ENCODE results near the gene KRTAP19-1.
"Not testable (repeated sequence)": the region's sequence is repeated elsewhere in the genome, so short reads cannot be mapped to it uniquely, and the experiment has no call there.

Gene KRTAP19-1

GRCh38 chr21:30480145-30480544 lies at the start of gene KRTAP19-1:
Gene KRTAP19-1, minus strand, starts transcription at chr21:30480367. Its CDS starts 50 bp downstream, at chr21:30480317.
- H3K27me3 ChIP-seq (ENCODE audit: insufficient read depth, low read length), result no peaks in the 10 kb centered on the region
- no peaks in the 10 kb centered on the region for H3K36me3 ChIP-seq (ENCODE audit: insufficient read depth, low read length)
- no peak within 1 kb of the TSS for H2AFZ ChIP-seq (ENCODE audit: low read length, unreplicated experiment)
- H3K79me2 ChIP-seq (ENCODE audit: control insufficient read depth, insufficient read depth, low read length, unreplicated experiment), result no peaks in the 10 kb centered on the region
- H3K4me3 ChIP-seq (ENCODE audit: low read depth, low read length), result no peak within 1 kb of the TSS
- H3K27ac ChIP-seq (ENCODE audit: low read depth, low read length), result no peak within 1 kb of the TSS
- H3K4me1 ChIP-seq (ENCODE audit: control insufficient read depth, insufficient read depth, low read length, unreplicated experiment), result no peaks in the 10 kb centered on the region

GRCh38 chr21:30518876-30519275 lies 38.7 kb upstream of the KRTAP19-1 start:
- no peaks in the 10 kb centered on the region for H3K36me3 ChIP-seq (ENCODE audit: insufficient read depth, low read length)
- no peak overlapping the region for H3K4me3 ChIP-seq (ENCODE audit: low read depth, low read length)
- no peaks in the 10 kb centered on the region for H3K4me1 ChIP-seq (ENCODE audit: control insufficient read depth, insufficient read depth, low read length, unreplicated experiment)
- no peak overlapping the region for H2AFZ ChIP-seq (ENCODE audit: low read length, unreplicated experiment)
- no peaks in the 10 kb centered on the region for H3K79me2 ChIP-seq (ENCODE audit: control insufficient read depth, insufficient read depth, low read length, unreplicated experiment)
- no peak overlapping the region for H3K27ac ChIP-seq (ENCODE audit: low read depth, low read length)
- no peaks in the 10 kb centered on the region for H3K27me3 ChIP-seq (ENCODE audit: insufficient read depth, low read length)

GRCh38 chr21:30515681-30516080 lies 35.5 kb upstream of the KRTAP19-1 start:
- H3K27ac ChIP-seq (ENCODE audit: low read depth, low read length), result no peak overlapping the region
- H3K36me3 ChIP-seq (ENCODE audit: insufficient read depth, low read length), result no peaks in the 10 kb centered on the region
- no peaks in the 10 kb centered on the region for H3K27me3 ChIP-seq (ENCODE audit: insufficient read depth, low read length)
- no peak overlapping the region for H3K4me3 ChIP-seq (ENCODE audit: low read depth, low read length)
- H3K4me1 ChIP-seq (ENCODE audit: control insufficient read depth, insufficient read depth, low read length, unreplicated experiment), result no peaks in the 10 kb centered on the region
- H2AFZ ChIP-seq (ENCODE audit: low read length, unreplicated experiment), result no peak overlapping the region
- no peaks in the 10 kb centered on the region for H3K79me2 ChIP-seq (ENCODE audit: control insufficient read depth, insufficient read depth, low read length, unreplicated experiment)

GRCh38 chr21:30505621-30506205 lies 25.5 kb upstream of the KRTAP19-1 start:
- H3K36me3 ChIP-seq (ENCODE audit: insufficient read depth, low read length); H2AFZ ChIP-seq (ENCODE audit: low read length, unreplicated experiment); H3K27me3 ChIP-seq (ENCODE audit: insufficient read depth, low read length); H3K4me1 ChIP-seq (ENCODE audit: control insufficient read depth, insufficient read depth, low read length, unreplicated experiment); H3K4me3 ChIP-seq (ENCODE audit: low read depth, low read length); H3K79me2 ChIP-seq (ENCODE audit: control insufficient read depth, insufficient read depth, low read length, unreplicated experiment); H3K27ac ChIP-seq (ENCODE audit: low read depth, low read length): not testable (repeated sequence)

- Histone ChIP-seq H3K4me3 (ENCODE audit: low read depth, low read length) (no peak within 1 kb of the TSS), H3K79me2 (ENCODE audit: control insufficient read depth, insufficient read depth, low read length, unreplicated experiment) (no peaks in the 10 kb centered on the region), H3K27me3 (ENCODE audit: insufficient read depth, low read length) (no peaks in the 10 kb centered on the region), H3K27ac (ENCODE audit: low read depth, low read length) (no peak within 1 kb of the TSS), H2AFZ (ENCODE audit: low read length, unreplicated experiment) (no peak within 1 kb of the TSS), H3K36me3 (ENCODE audit: insufficient read depth, low read length) (no peaks in the 10 kb centered on the region), H3K4me1 (ENCODE audit: control insufficient read depth, insufficient read depth, low read length, unreplicated experiment) (no peaks in the 10 kb centered on the region)
Measured at GRCh38 chr21:30502041-30502440, 21.9 kb upstream of the KRTAP19-1 start, which contains the start of gene KRTAP19-5. Gene KRTAP19-5, minus strand, starts transcription at chr21:30502141. Its CDS starts 51 bp downstream, at chr21:30502090.

GRCh38 chr21:30497065-30497464 lies 16.9 kb upstream of the KRTAP19-1 start, which contains the start of gene KRTAP19-4:
Gene KRTAP19-4, minus strand, starts transcription at chr21:30497165. Its CDS starts 55 bp downstream, at chr21:30497110.
- H3K27ac ChIP-seq (ENCODE audit: low read depth, low read length), result no peak within 1 kb of the TSS
- no peaks in the 10 kb centered on the region for H3K27me3 ChIP-seq (ENCODE audit: insufficient read depth, low read length)
- no peaks in the 10 kb centered on the region for H3K79me2 ChIP-seq (ENCODE audit: control insufficient read depth, insufficient read depth, low read length, unreplicated experiment)
- H3K36me3 ChIP-seq (ENCODE audit: insufficient read depth, low read length), result no peaks in the 10 kb centered on the region
- no peak within 1 kb of the TSS for H2AFZ ChIP-seq (ENCODE audit: low read length, unreplicated experiment)
- no peak within 1 kb of the TSS for H3K4me3 ChIP-seq (ENCODE audit: low read depth, low read length)
- H3K4me1 ChIP-seq (ENCODE audit: control insufficient read depth, insufficient read depth, low read length, unreplicated experiment), result no peaks in the 10 kb centered on the region

GRCh38 chr21:30491963-30492428 lies 11.8 kb upstream of the KRTAP19-1 start, which contains the start of gene KRTAP19-3:
Gene KRTAP19-3, minus strand, starts transcription at chr21:30492013. Its CDS starts 56 bp downstream, at chr21:30491957.
- H3K36me3 ChIP-seq (ENCODE audit: insufficient read depth, low read length), result no peaks in the 10 kb centered on the region
- H3K27me3 ChIP-seq (ENCODE audit: insufficient read depth, low read length), result no peaks in the 10 kb centered on the region
- H2AFZ ChIP-seq (ENCODE audit: low read length, unreplicated experiment), result no peak within 1 kb of the TSS
- H3K4me3 ChIP-seq (ENCODE audit: low read depth, low read length), result no peak within 1 kb of the TSS
- H3K79me2 ChIP-seq (ENCODE audit: control insufficient read depth, insufficient read depth, low read length, unreplicated experiment), result no peaks in the 10 kb centered on the region
- H3K27ac ChIP-seq (ENCODE audit: low read depth, low read length), result no peak within 1 kb of the TSS
- no peaks in the 10 kb centered on the region for H3K4me1 ChIP-seq (ENCODE audit: control insufficient read depth, insufficient read depth, low read length, unreplicated experiment)

- H3K4me3 ChIP-seq (ENCODE audit: low read depth, low read length), result no peak within 1 kb of the TSS
Measured at GRCh38 chr21:30487336-30487735, 7.2 kb upstream of the KRTAP19-1 start, which contains the start of gene KRTAP19-2. Gene KRTAP19-2, minus strand, starts transcription at chr21:30487436. Its CDS starts 88 bp downstream, at chr21:30487348.

GRCh38 chr21:30486180-30486579 lies 6.0 kb upstream of the KRTAP19-1 start:
- Histone ChIP-seq H3K36me3 (ENCODE audit: insufficient read depth, low read length) (no peaks in the 10 kb centered on the region), H3K27me3 (ENCODE audit: insufficient read depth, low read length) (no peaks in the 10 kb centered on the region), H3K4me1 (ENCODE audit: control insufficient read depth, insufficient read depth, low read length, unreplicated experiment) (no peaks in the 10 kb centered on the region), H3K4me3 (ENCODE audit: low read depth, low read length) (no peak overlapping the region), H3K27ac (ENCODE audit: low read depth, low read length) (no peak overlapping the region), H2AFZ (ENCODE audit: low read length, unreplicated experiment) (no peak overlapping the region), H3K79me2 (ENCODE audit: control insufficient read depth, insufficient read depth, low read length, unreplicated experiment) (no peaks in the 10 kb centered on the region)

More at GRCh38 chr21:30487336-30487735, 7.2 kb upstream of the KRTAP19-1 start, which contains the start of gene KRTAP19-2:
- Histone ChIP-seq H2AFZ (ENCODE audit: low read length, unreplicated experiment) (no peak within 1 kb of the TSS), H3K36me3 (ENCODE audit: insufficient read depth, low read length) (no peaks in the 10 kb centered on the region), H3K79me2 (ENCODE audit: control insufficient read depth, insufficient read depth, low read length, unreplicated experiment) (no peaks in the 10 kb centered on the region), H3K27ac (ENCODE audit: low read depth, low read length) (no peak within 1 kb of the TSS), H3K27me3 (ENCODE audit: insufficient read depth, low read length) (no peaks in the 10 kb centered on the region), H3K4me1 (ENCODE audit: control insufficient read depth, insufficient read depth, low read length, unreplicated experiment) (no peaks in the 10 kb centered on the region)

- Histone ChIP-seq H3K4me3 (ENCODE audit: low read depth, low read length) (no peak overlapping the region), H3K79me2 (ENCODE audit: control insufficient read depth, insufficient read depth, low read length, unreplicated experiment) (no peaks in the 10 kb centered on the region), H2AFZ (ENCODE audit: low read length, unreplicated experiment) (no peak overlapping the region), H3K4me1 (ENCODE audit: control insufficient read depth, insufficient read depth, low read length, unreplicated experiment) (no peaks in the 10 kb centered on the region), H3K36me3 (ENCODE audit: insufficient read depth, low read length) (no peaks in the 10 kb centered on the region), H3K27ac (ENCODE audit: low read depth, low read length) (no peak overlapping the region), H3K27me3 (ENCODE audit: insufficient read depth, low read length) (no peaks in the 10 kb centered on the region)
Measured at GRCh38 chr21:30482130-30482529, 2.0 kb upstream of the KRTAP19-1 start.

GRCh38 chr21:30479259-30479658 lies 908 bp downstream of the KRTAP19-1 start:
- H2AFZ ChIP-seq (ENCODE audit: low read length, unreplicated experiment), result no peak overlapping the region
- no peaks in the 10 kb centered on the region for H3K27me3 ChIP-seq (ENCODE audit: insufficient read depth, low read length)
- H3K36me3 ChIP-seq (ENCODE audit: insufficient read depth, low read length), result no peaks in the 10 kb centered on the region
- H3K79me2 ChIP-seq (ENCODE audit: control insufficient read depth, insufficient read depth, low read length, unreplicated experiment), result no peaks in the 10 kb centered on the region
- H3K4me3 ChIP-seq (ENCODE audit: low read depth, low read length), result no peak overlapping the region
- no peak overlapping the region for H3K27ac ChIP-seq (ENCODE audit: low read depth, low read length)
- H3K4me1 ChIP-seq (ENCODE audit: control insufficient read depth, insufficient read depth, low read length, unreplicated experiment), result no peaks in the 10 kb centered on the region
